ENCODE data around the gene MAP2K1.
"Not testable (repeated sequence)": the region's sequence is repeated elsewhere in the genome, so short reads cannot be mapped to it uniquely, and the experiment has no call there.

MAP2K1 gene

GRCh38 chr15:66422347-66422746 lies 35.6 kb downstream of the MAP2K1 start:
- no peak for DNase-seq

- no peak for DNase-seq
Observed at GRCh38 chr15:66423149-66423548, 36.4 kb downstream of the MAP2K1 start.

- DNase-seq: peak in 14 of 56 donors; percentile 6 to 61 (median 22)
Observed at GRCh38 chr15:66424963-66425612, 38.4 kb downstream of the MAP2K1 start.

- no peak for DNase-seq
Observed at GRCh38 chr15:66425837-66426236, 39.1 kb downstream of the MAP2K1 start.

- DNase-seq: no peak
Observed at GRCh38 chr15:66429117-66429516, 42.4 kb downstream of the MAP2K1 start.

GRCh38 chr15:66429546-66429945 lies 42.8 kb downstream of the MAP2K1 start:
- no peak for DNase-seq

- DNase-seq: no peak
Observed at GRCh38 chr15:66430627-66431255, 44.0 kb downstream of the MAP2K1 start.

- DNase-seq: peak in 6 of 56 donors; percentile 3 to 19 (median 14)
Observed at GRCh38 chr15:66433726-66434125, 47.0 kb downstream of the MAP2K1 start.

- DNase-seq: no peak
Observed at GRCh38 chr15:66440501-66440900, 53.8 kb downstream of the MAP2K1 start.

- no peak for DNase-seq
Observed at GRCh38 chr15:66452420-66452819, 65.7 kb downstream of the MAP2K1 start.

- DNase-seq: no peak
Observed at GRCh38 chr15:66452971-66453580, 66.4 kb downstream of the MAP2K1 start.

GRCh38 chr15:66454143-66454542 lies 67.4 kb downstream of the MAP2K1 start:
- DNase-seq: no peak

- DNase-seq: no peak
Observed at GRCh38 chr15:66456211-66456610, 69.5 kb downstream of the MAP2K1 start.

- DNase-seq: no peak
Observed at GRCh38 chr15:66459818-66460615, 73.3 kb downstream of the MAP2K1 start.

- DNase-seq: not testable (repeated sequence)
Observed at GRCh38 chr15:66461294-66461693, 74.6 kb downstream of the MAP2K1 start.

GRCh38 chr15:66461917-66462316 lies 75.2 kb downstream of the MAP2K1 start:
- DNase-seq: no peak

- no peak for DNase-seq
Observed at GRCh38 chr15:66462627-66463026, 75.9 kb downstream of the MAP2K1 start.

- DNase-seq: not testable (repeated sequence)
Observed at GRCh38 chr15:66465294-66465693, 78.6 kb downstream of the MAP2K1 start.

- not testable (repeated sequence) for DNase-seq
Observed at GRCh38 chr15:66467162-66468040, 80.7 kb downstream of the MAP2K1 start.

- not testable (repeated sequence) for DNase-seq
Observed at GRCh38 chr15:66470825-66471224, 84.1 kb downstream of the MAP2K1 start.
